Skeletal muscle tissue (tissue), 4 donors: Measurements from ENCODE around the gene PGBD1. TPM values are rescaled to one million over a fixed set of nuclear protein-coding genes. Genes with fewer than 3 reads are reported as not detected.

ENCODE experiments used
- H3K27ac ChIP-seq: one replicate; pipeline ENCODE4 v1.7.0; 2013; ENCODE audit warnings: mild to moderate bottlenecking, low read depth, low read length, inconsistent platforms
- H3K27me3 ChIP-seq, 3 donors: one replicate each; pipeline ENCODE4 v1.7.0; 2013; ENCODE audit warnings: low read length in 3 of 3; ENCODE audit not compliant: control insufficient read depth in 3 of 3, insufficient read depth in 3 of 3
- H3K36me3 ChIP-seq, 3 donors: one replicate each; pipeline ENCODE4 v1.7.0; 2013; ENCODE audit warnings: low read length in 3 of 3; ENCODE audit not compliant: control insufficient read depth in 3 of 3, insufficient read depth in 3 of 3
- H3K4me1 ChIP-seq, 3 donors: one replicate each; pipeline ENCODE4 v1.7.0; 2013; ENCODE audit warnings: low read length in 3 of 3, mild to moderate bottlenecking in 3 of 3; ENCODE audit not compliant: control insufficient read depth in 3 of 3, insufficient read depth in 3 of 3
- H3K4me3 ChIP-seq, 3 donors: one replicate each; pipeline ENCODE4 v1.7.0; 2013; ENCODE audit warnings: low read length in 3 of 3
- H3K9ac ChIP-seq, 3 donors: one replicate each; pipeline ENCODE4 v1.7.0; 2013; ENCODE audit warnings: low read length in 3 of 3, mild to moderate bottlenecking in 3 of 3, moderate library complexity in 2 of 3, low read depth in 1 of 3
- H3K9me3 ChIP-seq, 3 donors: one replicate each; pipeline ENCODE4 v1.7.0; 2013; ENCODE audit warnings: low read length in 3 of 3; ENCODE audit not compliant: control insufficient read depth in 3 of 3
- total RNA-seq: library from RNA; depleted of rRNA; stranded (reverse); fragments of >200 nt; gene quantifications from one replicate; pipeline ENCODE4 v1.2.3, GENCODE V29; 2014
- donor health status: Osteomylitis.

The PGBD1 gene
- total RNA-seq, 1 donor from 2014 or later, result 4.2 TPM

DNA sequence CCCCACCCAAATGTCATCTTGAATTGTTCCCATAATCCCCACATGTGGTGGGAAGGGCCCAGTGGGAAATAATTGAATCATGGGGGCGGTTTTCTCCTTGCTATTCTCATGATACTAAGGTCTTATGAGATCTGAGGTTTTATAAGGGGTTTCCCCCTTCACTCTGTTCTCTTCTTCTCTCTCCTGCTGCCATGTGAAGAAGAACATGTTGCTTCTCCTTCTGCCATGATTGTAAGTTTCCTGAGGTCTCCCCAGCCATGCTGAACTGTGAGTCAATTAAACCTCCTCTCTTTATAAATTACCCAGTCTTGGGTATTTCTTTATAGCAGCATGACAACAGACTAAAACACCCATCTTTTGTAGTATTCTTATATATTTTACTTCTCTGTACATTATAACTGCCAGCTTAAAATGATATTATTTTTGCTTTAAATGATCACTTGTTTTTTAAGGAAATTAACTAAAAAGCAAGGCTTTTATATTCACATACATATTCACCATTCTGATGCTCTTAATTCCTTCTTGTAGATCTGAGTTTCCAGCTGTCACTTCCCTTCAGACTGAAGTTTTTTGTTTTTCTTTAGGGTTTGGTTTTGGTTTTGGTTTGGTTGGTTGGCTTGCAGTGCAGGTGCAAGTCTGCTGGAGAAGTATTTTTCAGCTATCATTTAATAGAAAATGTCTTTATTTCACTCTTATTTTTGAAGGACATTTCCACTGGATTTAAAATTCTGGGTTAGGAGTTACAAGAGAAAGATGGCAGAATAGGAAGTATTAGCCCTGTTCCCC, 59.1 kb downstream of the PGBD1 start:
- H3K27me3 ChIP-seq, result no peaks in the 10 kb centered on the region
- no peaks in the 10 kb centered on the region for H3K36me3 ChIP-seq
- peaks cover 0 to 11% (median 2%) of the 10 kb centered on the region in 3 donors for H3K4me1 ChIP-seq
- H3K27ac ChIP-seq, result no peak overlapping the region
- H3K9ac ChIP-seq, result no peak overlapping the region
- H3K9me3 ChIP-seq, result no peaks in the 10 kb centered on the region
- no peak overlapping the region for H3K4me3 ChIP-seq

DNA sequence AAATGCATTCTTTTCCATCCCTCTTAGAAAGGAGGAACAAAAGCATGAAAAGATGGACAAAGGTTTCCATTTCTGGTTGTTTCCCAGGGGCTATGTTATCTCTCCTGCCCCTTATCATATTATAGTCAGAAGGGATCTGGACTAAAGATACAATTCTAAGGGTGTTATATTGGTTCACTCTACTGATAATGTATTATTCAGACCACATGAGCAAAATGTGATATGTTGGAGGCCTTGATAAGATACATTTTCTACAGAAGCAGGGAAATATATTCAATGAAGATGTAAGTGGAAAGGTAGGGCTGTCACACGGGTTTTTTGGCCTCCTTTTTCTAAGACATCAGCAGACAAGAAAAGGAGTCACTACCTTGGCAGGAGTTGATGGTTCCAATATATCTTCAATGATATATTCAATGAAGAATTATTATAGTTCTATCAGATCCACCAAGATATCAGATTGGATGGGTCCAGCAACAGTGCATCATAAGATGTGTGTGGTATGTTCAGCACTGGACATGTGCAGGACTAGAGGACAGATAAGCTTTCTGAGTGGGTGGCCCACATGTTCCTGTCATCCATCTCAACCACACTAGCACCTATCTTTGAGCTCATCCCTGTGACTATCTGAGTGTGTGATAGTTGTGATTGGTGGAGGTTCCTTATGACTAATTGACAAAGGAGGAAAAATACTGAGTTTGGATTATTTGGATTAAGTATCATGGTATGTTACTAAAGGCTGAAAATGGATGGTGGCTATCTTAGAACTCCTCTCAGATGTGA, 62.7 kb downstream of the PGBD1 start:
- no peak overlapping the region for H3K27ac ChIP-seq
- H3K4me1 ChIP-seq, result no peaks in the 10 kb centered on the region
- H3K36me3 ChIP-seq, result no peaks in the 10 kb centered on the region
- H3K27me3 ChIP-seq, result no peaks in the 10 kb centered on the region
- no peak overlapping the region for H3K4me3 ChIP-seq
- H3K9ac ChIP-seq, result no peak overlapping the region
- H3K9me3 ChIP-seq, result no peaks in the 10 kb centered on the region

DNA sequence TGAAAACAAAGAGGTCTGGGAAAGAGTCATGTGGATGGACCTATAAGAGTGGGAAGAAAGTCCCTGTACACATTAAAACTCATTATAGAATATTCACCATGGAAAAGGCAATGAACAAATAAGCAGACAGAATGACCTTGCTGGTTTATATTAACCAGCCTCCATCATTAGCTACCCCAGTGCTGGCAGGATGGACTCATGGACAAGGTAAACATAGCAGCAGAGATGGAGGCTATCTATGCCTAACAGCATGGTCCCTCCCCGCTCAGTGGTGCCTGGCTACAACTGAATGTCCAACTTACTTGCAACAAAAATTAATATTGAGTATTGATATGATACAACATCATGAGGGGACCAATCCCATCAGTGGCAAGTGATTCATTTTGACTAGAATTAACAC, 63.8 kb downstream of the PGBD1 start:
- no peaks in the 10 kb centered on the region for H3K27me3 ChIP-seq
- no peak overlapping the region for H3K4me3 ChIP-seq
- H3K4me1 ChIP-seq, result peaks cover 0 to 4% (median 0%) of the 10 kb centered on the region in 3 donors
- H3K27ac ChIP-seq, result no peak overlapping the region
- H3K9ac ChIP-seq, result no peak overlapping the region
- no peaks in the 10 kb centered on the region for H3K9me3 ChIP-seq
- no peaks in the 10 kb centered on the region for H3K36me3 ChIP-seq

DNA sequence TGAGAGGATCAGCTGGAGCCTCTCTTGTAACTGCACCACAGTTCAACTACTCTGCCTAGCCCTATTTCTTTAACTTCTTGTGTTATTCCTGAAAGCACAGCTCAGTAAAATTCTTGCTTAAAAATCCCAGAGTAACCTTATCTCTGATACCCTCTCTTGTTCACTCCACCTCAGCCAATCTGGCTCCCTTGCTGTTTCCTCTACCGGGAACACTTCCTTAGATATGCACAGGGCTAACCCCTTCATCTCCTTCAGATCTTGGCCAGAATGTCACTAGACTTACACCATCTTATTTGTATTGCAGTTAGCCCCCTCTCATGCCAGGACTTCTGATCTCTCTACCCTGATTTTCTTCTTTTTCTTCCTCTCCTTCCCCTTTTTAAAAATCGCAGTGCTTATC, 65.7 kb downstream of the PGBD1 start:
- Histone ChIP-seq H3K4me1 (peaks cover 6 to 12% (median 11%) of the 10 kb centered on the region in 3 donors), H3K36me3 (no peaks in the 10 kb centered on the region), H3K27me3 (no peaks in the 10 kb centered on the region), H3K9ac (no peak overlapping the region), H3K9me3 (no peaks in the 10 kb centered on the region), H3K4me3 (no peak overlapping the region), H3K27ac (no peak overlapping the region)

GRCh38 chr6:28349344-28349891, 68.0 kb downstream of the PGBD1 start:
- Histone ChIP-seq H3K36me3 (no peaks in the 10 kb centered on the region), H3K27me3 (no peaks in the 10 kb centered on the region), H3K27ac (peak overlapping the region; percentile 61), H3K4me3 (peak overlapping the region; percentile 93 to 95 (median 94)), H3K9me3 (no peaks in the 10 kb centered on the region), H3K9ac (peak overlapping the region; percentile 84 to 92 (median 89)), H3K4me1 (peaks cover 13 to 25% (median 14%) of the 10 kb centered on the region in 3 donors)

DNA sequence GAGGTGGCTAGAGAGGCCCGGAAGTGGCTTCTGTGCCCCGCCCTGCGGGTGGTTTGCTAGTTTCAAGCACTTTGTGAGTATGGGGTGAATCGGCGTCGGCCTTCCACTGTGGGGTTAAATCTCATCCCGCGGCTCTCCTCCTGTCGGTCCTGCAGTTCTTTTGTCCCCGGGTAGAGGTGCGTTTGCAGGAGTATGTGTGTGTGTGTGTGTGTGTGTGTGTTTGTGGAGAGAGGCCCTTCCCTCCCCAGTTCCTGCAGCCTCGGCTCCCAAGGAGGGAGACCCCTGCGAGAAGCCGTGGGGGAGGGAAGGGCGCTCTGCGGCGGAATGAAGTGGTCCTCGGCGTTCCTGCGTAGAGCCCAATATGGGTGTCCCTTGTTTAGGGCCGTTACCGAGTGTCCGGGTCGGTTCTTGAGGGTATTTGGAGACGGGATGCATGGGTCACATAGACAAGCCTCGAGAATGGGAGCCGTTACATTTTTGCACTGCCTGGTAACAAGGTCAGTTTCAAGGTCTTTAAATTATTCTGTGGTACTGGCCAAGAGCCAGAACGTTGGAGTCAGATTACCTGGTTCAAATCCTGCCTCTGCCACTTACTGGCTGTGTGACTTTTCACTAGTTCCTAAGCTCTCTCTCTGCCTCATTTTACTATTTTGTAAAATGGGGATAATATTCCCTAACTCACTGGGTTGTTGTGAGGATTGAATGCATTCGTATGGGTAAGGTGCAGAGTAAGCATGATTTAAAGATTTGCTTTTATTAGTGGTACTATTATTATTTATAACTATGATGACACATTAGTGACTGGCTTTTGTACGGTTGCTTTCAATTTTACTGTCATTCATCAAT, 68.7 kb downstream of the PGBD1 start, which contains the start of gene ZKSCAN3:
Gene ZKSCAN3 (plus strand): TSS at position 56 of the 846 bp plus-strand sequence. CDS start 9,640 bp downstream, outside the sequence.
- H3K27me3 ChIP-seq, result no peaks in the 10 kb centered on the region
- peak within 1 kb of the TSS; percentile 93 to 95 (median 94) for H3K4me3 ChIP-seq
- H3K4me1 ChIP-seq, result peaks cover 18 to 31% (median 20%) of the 10 kb centered on the region in 3 donors
- peak within 1 kb of the TSS; percentile 84 to 92 (median 89) for H3K9ac ChIP-seq
- H3K36me3 ChIP-seq, result no peaks in the 10 kb centered on the region
- peak within 1 kb of the TSS; percentile 61 for H3K27ac ChIP-seq
- H3K9me3 ChIP-seq, result no peaks in the 10 kb centered on the region

DNA sequence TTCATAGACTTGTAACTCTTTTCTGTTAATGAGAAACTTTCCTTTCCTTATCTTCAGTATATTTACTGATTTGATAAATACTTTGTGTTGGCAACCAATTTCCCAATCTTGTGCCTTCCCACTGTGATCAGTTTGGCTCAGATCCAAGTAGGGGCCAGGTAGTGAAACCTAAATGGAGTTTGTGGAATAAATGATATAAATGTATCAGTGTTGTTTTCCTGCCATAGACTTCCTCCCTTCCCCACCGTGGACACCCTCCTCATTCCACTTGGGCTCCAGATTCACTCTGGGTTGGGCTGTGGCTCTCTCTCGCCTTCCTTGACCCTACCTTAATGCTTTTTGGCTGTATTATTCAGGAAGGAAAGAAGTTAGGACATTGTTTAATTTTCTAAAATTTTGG, 69.7 kb downstream of the PGBD1 start:
- Histone ChIP-seq H3K4me1 (peaks cover 23 to 39% (median 29%) of the 10 kb centered on the region in 3 donors), H3K27me3 (no peaks in the 10 kb centered on the region), H3K36me3 (no peaks in the 10 kb centered on the region), H3K9me3 (no peaks in the 10 kb centered on the region), H3K27ac (no peak overlapping the region), H3K9ac (peak overlapping the region in 1 of 3 donors; percentile 34), H3K4me3 (peak overlapping the region in 2 of 3 donors; percentile 94 to 95)

GRCh38 chr6:28351493-28351925, 70.1 kb downstream of the PGBD1 start:
- Histone ChIP-seq H3K27ac (no peak overlapping the region), H3K36me3 (no peaks in the 10 kb centered on the region), H3K9me3 (no peaks in the 10 kb centered on the region), H3K4me1 (peaks cover 26 to 43% (median 33%) of the 10 kb centered on the region in 3 donors), H3K27me3 (no peaks in the 10 kb centered on the region), H3K4me3 (no peak overlapping the region), H3K9ac (no peak overlapping the region)
